ENCODE results near the gene UCN3. TPM values are rescaled to one million over a fixed set of nuclear protein-coding genes. Genes with fewer than 3 reads are reported as not detected.

Gene UCN3
- total RNA-seq, result not detected

DNA sequence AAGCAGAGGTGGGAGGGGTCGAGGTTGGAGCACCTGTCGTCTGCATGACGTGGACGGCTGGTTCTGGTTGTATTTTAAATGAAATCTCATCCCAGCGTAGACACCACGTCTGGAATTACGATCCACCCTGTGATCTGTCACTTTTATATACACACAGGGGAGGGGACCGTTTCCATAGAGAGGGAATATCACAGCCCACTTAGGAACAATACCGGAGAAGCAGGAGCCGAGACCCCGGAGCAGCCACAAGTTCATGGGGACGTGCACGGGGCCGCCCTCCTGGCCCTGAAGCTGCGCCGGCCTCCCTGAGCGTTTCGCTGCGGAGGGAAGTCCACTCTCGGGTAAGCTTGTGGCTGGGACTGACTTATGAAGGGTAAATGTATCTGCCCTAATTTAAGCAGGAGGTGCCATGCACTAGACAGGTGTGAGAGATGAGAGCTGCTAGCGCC, at the start of gene UCN3:
Gene UCN3 (plus strand): TSS at position 77 of the 449 bp plus-strand sequence. CDS start 8,755 bp downstream, outside the sequence.
- TF ChIP-seq POLR2AphosphoS5 (IDR thresholded peaks at IDR 0.05) (no peak), POLR2A (IDR thresholded peaks at IDR 0.05) (no peak), CTCF (IDR thresholded peaks at IDR 0.05) (no peak)
- WGBS, result 32% methylated on average over 21 of the region's 21 CpGs
- Histone ChIP-seq H3K4me3 (no peak within 1 kb of the TSS), H3K36me3 (no peaks in the 10 kb centered on the region), H3K27ac (no peak within 1 kb of the TSS), H3K4me1 (replicated peaks) (no peaks in the 10 kb centered on the region), H3K27me3 (replicated peaks; ENCODE audit: insufficient read depth) (no peaks in the 10 kb centered on the region), H3K9me3 (no peaks in the 10 kb centered on the region)
- intact Hi-C loops (cut with DNase I), result no loop called here
- DNase-seq (ENCODE audit: low spot score), result no peak

GRCh38 chr10:5317547-5318107, 47.1 kb upstream of the UCN3 start:
- no peaks in the 10 kb centered on the region for H3K9me3 ChIP-seq
- H3K27ac ChIP-seq, result no peak overlapping the region
- no peak for TF ChIP-seq POLR2A (IDR thresholded peaks at IDR 0.05)
- TF ChIP-seq CTCF (IDR thresholded peaks at IDR 0.05), result no peak
- no peak for TF ChIP-seq POLR2AphosphoS5 (IDR thresholded peaks at IDR 0.05)
- intact Hi-C loops (cut with DNase I), result no loop called here
- H3K4me1 ChIP-seq (replicated peaks), result no peaks in the 10 kb centered on the region
- 70% methylated on average over 10 of the region's 10 CpGs for WGBS
- H3K36me3 ChIP-seq, result no peaks in the 10 kb centered on the region
- H3K4me3 ChIP-seq, result no peak overlapping the region
- no peak for DNase-seq (ENCODE audit: low spot score)
- H3K27me3 ChIP-seq (replicated peaks; ENCODE audit: insufficient read depth), result no peaks in the 10 kb centered on the region

DNA sequence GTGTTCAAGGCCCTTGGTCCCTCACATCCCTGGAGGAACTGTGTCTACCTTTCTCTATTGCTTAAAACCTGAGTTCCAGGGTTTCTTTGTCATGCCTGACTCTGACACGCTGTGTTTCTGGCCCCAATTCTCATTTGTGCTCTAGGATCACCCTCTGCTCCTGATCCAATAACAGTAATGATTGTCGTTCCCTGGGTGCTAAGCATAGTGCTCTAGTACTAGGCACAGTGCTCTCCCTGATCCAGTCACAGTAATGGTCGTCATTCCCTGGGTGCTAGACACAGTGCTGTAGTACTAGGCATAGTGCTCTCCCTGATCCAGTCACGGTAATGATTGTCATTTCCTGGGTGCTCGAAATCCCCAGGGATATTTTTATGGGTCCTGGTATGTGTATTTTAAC, 46.6 kb upstream of the UCN3 start:
- no peak for TF ChIP-seq POLR2AphosphoS5 (IDR thresholded peaks at IDR 0.05)
- TF ChIP-seq POLR2A (IDR thresholded peaks at IDR 0.05), result no peak
- TF ChIP-seq CTCF (IDR thresholded peaks at IDR 0.05), result no peak
- DNase-seq (ENCODE audit: low spot score), result no peak
- Histone ChIP-seq H3K27ac (no peak overlapping the region), H3K4me1 (replicated peaks) (no peaks in the 10 kb centered on the region), H3K36me3 (no peaks in the 10 kb centered on the region), H3K27me3 (replicated peaks; ENCODE audit: insufficient read depth) (no peaks in the 10 kb centered on the region), H3K4me3 (no peak overlapping the region), H3K9me3 (no peaks in the 10 kb centered on the region)
- 86% methylated on average over 5 of the region's 5 CpGs for WGBS
- intact Hi-C loops (cut with DNase I), result no loop called here

DNA sequence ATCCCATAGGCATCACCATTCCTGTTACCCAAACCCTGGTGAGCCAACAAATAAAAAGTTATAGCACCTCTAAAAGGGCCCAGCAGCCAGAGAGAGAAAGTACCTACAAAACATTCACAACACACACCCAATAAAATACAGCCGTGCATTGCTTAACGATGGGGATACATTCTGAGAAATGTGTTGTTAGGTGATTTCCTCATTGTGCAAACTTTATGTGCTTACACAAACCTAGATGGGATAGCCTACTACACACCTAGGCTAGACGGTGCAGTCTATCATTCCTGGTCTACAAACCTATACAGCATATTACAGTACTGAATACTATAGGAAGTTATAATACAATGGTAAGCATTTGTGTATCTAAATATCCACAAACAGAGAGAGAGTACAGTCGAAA, 44.9 kb upstream of the UCN3 start:
- no peaks in the 10 kb centered on the region for H3K36me3 ChIP-seq
- H3K27ac ChIP-seq, result no peak overlapping the region
- TF ChIP-seq CTCF (IDR thresholded peaks at IDR 0.05), result no peak
- no peak for TF ChIP-seq POLR2A (IDR thresholded peaks at IDR 0.05)
- no peak for TF ChIP-seq POLR2AphosphoS5 (IDR thresholded peaks at IDR 0.05)
- 64% methylated on average over 4 of the region's 4 CpGs for WGBS
- no peaks in the 10 kb centered on the region for H3K27me3 ChIP-seq (replicated peaks; ENCODE audit: insufficient read depth)
- H3K4me3 ChIP-seq, result no peak overlapping the region
- no peak for DNase-seq (ENCODE audit: low spot score)
- intact Hi-C loops (cut with DNase I), result no loop called here
- H3K4me1 ChIP-seq (replicated peaks), result no peaks in the 10 kb centered on the region
- H3K9me3 ChIP-seq, result no peaks in the 10 kb centered on the region

DNA sequence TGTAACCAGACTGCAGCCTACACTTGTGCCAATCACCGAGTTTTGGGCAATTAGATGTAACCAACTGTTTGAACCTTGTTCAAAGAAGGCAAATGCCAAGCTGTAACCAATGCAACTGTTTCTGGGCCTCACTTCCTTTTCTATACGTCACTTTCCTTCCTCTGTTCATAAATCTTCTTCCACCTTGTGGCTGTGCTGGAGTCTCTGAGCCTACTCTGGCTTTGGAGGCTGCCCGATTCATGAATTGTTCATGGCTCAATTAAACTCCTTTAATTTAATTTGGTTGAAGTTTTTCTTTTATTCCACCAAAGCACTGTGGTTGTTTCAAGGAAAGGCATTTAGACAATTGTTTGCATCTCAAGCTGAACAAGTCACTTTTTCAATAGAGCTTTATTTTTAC, 43.5 kb upstream of the UCN3 start:
- 84% methylated on average over 3 of the region's 3 CpGs for WGBS
- intact Hi-C loops (cut with DNase I), result no loop called here
- Histone ChIP-seq H3K9me3 (no peaks in the 10 kb centered on the region), H3K4me1 (replicated peaks) (no peaks in the 10 kb centered on the region), H3K36me3 (no peaks in the 10 kb centered on the region), H3K27ac (no peak overlapping the region), H3K27me3 (replicated peaks; ENCODE audit: insufficient read depth) (no peaks in the 10 kb centered on the region), H3K4me3 (no peak overlapping the region)
- no peak for DNase-seq (ENCODE audit: low spot score)
- TF ChIP-seq CTCF (IDR thresholded peaks at IDR 0.05), result no peak
- TF ChIP-seq POLR2AphosphoS5 (IDR thresholded peaks at IDR 0.05), result no peak
- no peak for TF ChIP-seq POLR2A (IDR thresholded peaks at IDR 0.05)
